HL-60/S4 treated with retinoic acid at 250 ng/mL for 4 days and 3 days (cell line): ENCODE measurements around the gene QSOX1.

Experiments
- in situ Hi-C: fragments of 300-500 bp; cut with MboI; formaldehyde crosslinking; loops from 2 replicates; pipeline ENCODE4 v1.7.0; 2022; ENCODE audit warnings: low sequenced_read_pairs

Gene QSOX1

GRCh38 chr1:180248731-180249681, 94.3 kb downstream of the QSOX1 start:
- in situ Hi-C loops: no loop called here

- in situ Hi-C loops: no loop called here
These were observed 95.2 kb downstream of the QSOX1 start for GRCh38 chr1:180249725-180250498.

DNA sequence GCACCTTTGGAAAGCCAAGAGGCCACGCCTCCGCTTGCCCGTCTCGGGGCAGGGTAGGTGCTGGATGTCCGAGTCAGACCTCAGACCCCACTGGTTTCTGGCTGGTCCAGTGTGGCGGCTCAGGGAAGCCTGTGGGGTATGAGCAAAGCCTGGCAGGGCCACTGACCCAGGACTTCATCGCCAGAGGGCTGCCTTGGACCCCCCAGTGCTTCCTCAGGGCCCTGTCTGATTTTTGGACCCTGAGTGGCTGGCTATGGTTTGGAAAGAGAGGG, 95.8 kb downstream of the QSOX1 start:
- in situ Hi-C loops: no loop called here

- in situ Hi-C loops: no loop called here
These were observed 96.3 kb downstream of the QSOX1 start for GRCh38 chr1:180250883-180251509.

GRCh38 chr1:180251526-180252305, 97.0 kb downstream of the QSOX1 start:
- in situ Hi-C loops: no loop called here

GRCh38 chr1:180252638-180253536, 98.2 kb downstream of the QSOX1 start:
- in situ Hi-C loops: no loop called here
